Nephron (organoid): ENCODE results near the gene GJD2.

Experiments
- H3K27ac Mint-ChIP-seq, 3 experiments: 2 replicates each; pipeline ENCODE4 v1.8.0; 2020; ENCODE audit warnings: mixed read lengths in 3 of 3, mild to moderate bottlenecking in 2 of 3, moderate library complexity in 1 of 3
- H3K27me3 Mint-ChIP-seq: 2 replicates; pipeline ENCODE4 v1.8.0; 2021; ENCODE audit warnings: low read depth, mild to moderate bottlenecking, moderate library complexity, mixed read lengths
- H3K36me3 Mint-ChIP-seq: 2 replicates; pipeline ENCODE4 v1.8.0; 2020; ENCODE audit warnings: low read depth, mixed read lengths
- H3K4me1 Mint-ChIP-seq: 2 replicates; pipeline ENCODE4 v1.8.0; 2020; ENCODE audit warnings: mixed read lengths
- H3K4me3 Mint-ChIP-seq, 3 experiments: 2 replicates each; pipeline ENCODE4 v1.8.0; 2020; ENCODE audit warnings: mild to moderate bottlenecking in 3 of 3, mixed read lengths in 3 of 3, moderate library complexity in 2 of 3
- H3K9me3 Mint-ChIP-seq: 2 replicates; pipeline ENCODE4 v1.8.0; 2020; ENCODE audit warnings: mixed read lengths
- TF ChIP-seq, protein P1 (sequence below), 3 experiments: fragments of 200-600 bp; sonication (generic); IDR thresholded peaks; one replicate each; pipeline ENCODE4 v1.5.0; 2021; ENCODE audit warnings: antibody characterized with exemption in 3 of 3; ENCODE audit not compliant: unreplicated experiment in 3 of 3

Gene GJD2

DNA sequence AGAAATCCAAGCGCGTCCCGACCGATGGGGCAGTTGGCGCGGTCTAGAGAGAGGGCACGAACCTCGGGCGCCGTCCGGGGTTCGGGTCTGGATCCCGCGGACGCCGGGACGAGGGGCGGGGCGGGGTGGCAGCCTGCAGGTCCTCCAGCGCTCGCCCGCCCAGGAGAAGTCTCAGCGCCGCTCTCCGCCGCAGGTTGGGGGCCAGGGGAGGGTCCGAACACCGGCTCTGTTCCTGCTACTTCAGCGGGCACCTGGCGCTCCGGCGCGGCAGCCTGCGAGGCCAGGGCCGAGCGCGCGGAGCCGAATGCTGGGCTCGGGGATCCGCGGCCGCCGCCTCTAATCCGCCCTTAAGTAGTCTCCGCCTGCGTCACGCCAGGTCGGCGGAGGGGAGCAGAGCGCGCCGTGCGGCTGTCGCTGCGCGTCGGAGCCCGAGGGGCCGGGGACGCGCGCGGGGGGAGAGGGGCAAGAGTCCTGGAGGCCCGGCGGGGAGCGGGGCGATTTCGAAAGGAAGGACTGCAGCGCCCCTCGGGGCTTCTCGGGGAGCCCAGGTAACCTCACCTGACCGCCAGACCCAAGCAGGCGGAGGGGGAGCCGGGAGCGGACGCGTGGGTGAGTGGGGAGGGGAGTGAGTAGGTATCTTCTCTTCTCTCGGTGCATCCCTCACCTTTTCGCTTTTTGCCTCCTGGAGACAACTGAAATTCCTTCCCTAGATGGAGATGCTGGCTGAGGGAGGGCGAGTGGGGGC, at the start of gene GJD2:
Gene GJD2 (minus strand): TSS at position 325 of the 745 bp plus-strand sequence. CDS start 510 bp downstream, outside the sequence.
- TF ChIP-seq, protein P1, sequence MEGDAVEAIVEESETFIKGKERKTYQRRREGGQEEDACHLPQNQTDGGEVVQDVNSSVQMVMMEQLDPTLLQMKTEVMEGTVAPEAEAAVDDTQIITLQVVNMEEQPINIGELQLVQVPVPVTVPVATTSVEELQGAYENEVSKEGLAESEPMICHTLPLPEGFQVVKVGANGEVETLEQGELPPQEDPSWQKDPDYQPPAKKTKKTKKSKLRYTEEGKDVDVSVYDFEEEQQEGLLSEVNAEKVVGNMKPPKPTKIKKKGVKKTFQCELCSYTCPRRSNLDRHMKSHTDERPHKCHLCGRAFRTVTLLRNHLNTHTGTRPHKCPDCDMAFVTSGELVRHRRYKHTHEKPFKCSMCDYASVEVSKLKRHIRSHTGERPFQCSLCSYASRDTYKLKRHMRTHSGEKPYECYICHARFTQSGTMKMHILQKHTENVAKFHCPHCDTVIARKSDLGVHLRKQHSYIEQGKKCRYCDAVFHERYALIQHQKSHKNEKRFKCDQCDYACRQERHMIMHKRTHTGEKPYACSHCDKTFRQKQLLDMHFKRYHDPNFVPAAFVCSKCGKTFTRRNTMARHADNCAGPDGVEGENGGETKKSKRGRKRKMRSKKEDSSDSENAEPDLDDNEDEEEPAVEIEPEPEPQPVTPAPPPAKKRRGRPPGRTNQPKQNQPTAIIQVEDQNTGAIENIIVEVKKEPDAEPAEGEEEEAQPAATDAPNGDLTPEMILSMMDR (IDR thresholded peaks at IDR 0.05; ENCODE audit: unreplicated experiment in 3 of 3): no peak
- H3K27me3 Mint-ChIP-seq: peaks cover 84% of the 10 kb centered on the region
- peak within 1 kb of the TSS; percentile 69 to 84 (median 81) for H3K4me3 Mint-ChIP-seq
- peaks cover 16% of the 10 kb centered on the region for H3K4me1 Mint-ChIP-seq
- H3K27ac Mint-ChIP-seq: no peak within 1 kb of the TSS
- no peaks in the 10 kb centered on the region for H3K9me3 Mint-ChIP-seq
- H3K36me3 Mint-ChIP-seq: no peaks in the 10 kb centered on the region

DNA sequence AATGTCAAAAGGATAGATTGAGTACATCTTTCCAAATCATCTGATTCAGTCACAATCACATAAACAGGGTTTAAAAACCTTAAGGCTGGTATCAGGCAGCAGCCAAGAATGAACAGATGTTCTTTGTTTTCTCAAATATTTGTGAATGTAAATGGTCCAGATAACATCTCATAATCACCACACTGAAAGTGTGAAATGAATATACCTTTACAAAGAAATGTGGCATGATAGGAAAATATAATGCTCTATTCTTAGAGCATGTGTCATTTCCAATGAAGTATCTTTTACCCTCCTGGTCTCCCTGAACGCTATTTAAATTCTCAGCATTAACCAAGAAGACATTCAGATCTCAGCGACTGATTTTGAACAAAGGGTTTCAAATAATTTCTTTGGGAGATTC, 49.3 kb upstream of the GJD2 start:
- Mint-ChIP-seq H3K36me3 (no peaks in the 10 kb centered on the region), H3K9me3 (peaks cover 9% of the 10 kb centered on the region), H3K27ac (peak overlapping the region; percentile 41 to 74 (median 70)), H3K27me3 (peaks cover 2% of the 10 kb centered on the region), H3K4me3 (peak overlapping the region in 2 of 3 experiments; percentile 14 to 19), H3K4me1 (peaks cover 50% of the 10 kb centered on the region)
- TF ChIP-seq, protein P1 (IDR thresholded peaks at IDR 0.05; ENCODE audit: unreplicated experiment in 3 of 3): no peak

DNA sequence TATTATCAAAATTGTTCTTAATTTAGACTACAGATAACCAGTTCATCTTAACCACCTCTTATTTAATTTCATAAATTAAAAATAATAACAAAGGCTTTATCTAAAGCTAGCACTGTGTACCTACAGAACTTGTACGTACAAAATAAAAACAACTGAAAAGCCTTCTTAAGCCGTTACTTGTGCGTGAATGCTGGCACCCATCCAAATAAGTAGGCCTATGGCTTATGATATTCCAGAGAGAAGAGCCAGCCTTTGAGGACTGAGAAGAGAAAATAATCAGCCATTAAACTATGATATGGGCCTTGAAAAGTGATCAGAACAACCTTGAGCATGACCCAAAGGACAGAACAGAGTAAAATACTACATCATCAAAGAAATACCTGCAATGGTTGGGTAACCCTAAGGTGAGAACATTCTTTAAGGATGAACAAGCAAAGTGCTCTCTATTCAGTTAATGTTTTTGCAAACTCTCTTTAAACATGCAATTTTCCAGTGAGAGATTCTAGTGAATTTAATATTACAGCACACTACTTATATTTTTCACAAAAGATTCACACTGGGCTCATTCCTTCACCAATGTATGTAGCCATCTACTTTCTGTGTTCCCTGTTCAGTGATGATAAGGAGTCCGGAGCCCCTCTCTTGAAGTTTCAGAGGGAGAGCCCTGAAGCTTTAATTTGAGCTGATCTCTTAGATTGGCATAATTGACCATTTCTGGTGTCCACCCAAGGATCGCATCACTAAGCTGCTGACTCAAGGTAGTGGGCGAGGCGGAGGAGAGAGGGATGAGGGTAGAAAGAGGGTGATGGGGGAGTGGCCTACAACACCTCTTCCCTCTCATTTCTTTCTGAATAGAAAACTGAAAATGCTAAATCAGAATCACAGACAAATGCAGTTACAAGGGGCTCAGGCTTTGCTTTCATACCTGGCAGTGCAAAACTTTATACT, 48.3 kb upstream of the GJD2 start:
- H3K27ac Mint-ChIP-seq: peak overlapping the region; percentile 32 to 74 (median 49)
- peak overlapping the region in 1 of 3 experiments; percentile 24 for H3K4me3 Mint-ChIP-seq
- H3K4me1 Mint-ChIP-seq: peaks cover 53% of the 10 kb centered on the region
- H3K9me3 Mint-ChIP-seq: peaks cover 6% of the 10 kb centered on the region
- no peaks in the 10 kb centered on the region for H3K36me3 Mint-ChIP-seq
- H3K27me3 Mint-ChIP-seq: peaks cover 6% of the 10 kb centered on the region
- TF ChIP-seq, protein P1 (IDR thresholded peaks at IDR 0.05; ENCODE audit: unreplicated experiment in 3 of 3): no peak

DNA sequence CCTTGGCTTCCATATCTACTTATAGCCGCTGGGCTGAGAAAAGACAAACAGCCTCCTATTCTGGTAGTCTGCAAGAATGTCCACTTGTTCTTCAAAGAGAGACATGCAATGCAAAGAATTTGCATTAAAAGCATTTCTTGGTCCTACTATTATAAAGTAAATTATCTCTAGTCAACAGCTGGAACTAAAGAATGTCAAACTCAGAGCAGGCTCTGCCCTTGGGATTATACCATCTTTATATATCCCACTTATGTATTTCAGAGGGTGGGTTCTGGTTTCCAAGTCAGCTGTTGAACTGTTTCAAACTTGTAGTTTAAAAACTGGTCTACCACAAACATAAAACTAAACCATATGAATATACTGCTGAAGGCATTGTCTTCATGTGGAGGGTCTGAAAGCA, 47.6 kb upstream of the GJD2 start:
- H3K9me3 Mint-ChIP-seq: peaks cover 6% of the 10 kb centered on the region
- TF ChIP-seq, protein P1 (IDR thresholded peaks at IDR 0.05; ENCODE audit: unreplicated experiment in 3 of 3): no peak
- H3K4me1 Mint-ChIP-seq: peaks cover 57% of the 10 kb centered on the region
- H3K36me3 Mint-ChIP-seq: no peaks in the 10 kb centered on the region
- peak overlapping the region in 2 of 3 experiments; percentile 6 to 23 for H3K4me3 Mint-ChIP-seq
- H3K27ac Mint-ChIP-seq: peak overlapping the region; percentile 53 to 91 (median 74)
- peaks cover 6% of the 10 kb centered on the region for H3K27me3 Mint-ChIP-seq

DNA sequence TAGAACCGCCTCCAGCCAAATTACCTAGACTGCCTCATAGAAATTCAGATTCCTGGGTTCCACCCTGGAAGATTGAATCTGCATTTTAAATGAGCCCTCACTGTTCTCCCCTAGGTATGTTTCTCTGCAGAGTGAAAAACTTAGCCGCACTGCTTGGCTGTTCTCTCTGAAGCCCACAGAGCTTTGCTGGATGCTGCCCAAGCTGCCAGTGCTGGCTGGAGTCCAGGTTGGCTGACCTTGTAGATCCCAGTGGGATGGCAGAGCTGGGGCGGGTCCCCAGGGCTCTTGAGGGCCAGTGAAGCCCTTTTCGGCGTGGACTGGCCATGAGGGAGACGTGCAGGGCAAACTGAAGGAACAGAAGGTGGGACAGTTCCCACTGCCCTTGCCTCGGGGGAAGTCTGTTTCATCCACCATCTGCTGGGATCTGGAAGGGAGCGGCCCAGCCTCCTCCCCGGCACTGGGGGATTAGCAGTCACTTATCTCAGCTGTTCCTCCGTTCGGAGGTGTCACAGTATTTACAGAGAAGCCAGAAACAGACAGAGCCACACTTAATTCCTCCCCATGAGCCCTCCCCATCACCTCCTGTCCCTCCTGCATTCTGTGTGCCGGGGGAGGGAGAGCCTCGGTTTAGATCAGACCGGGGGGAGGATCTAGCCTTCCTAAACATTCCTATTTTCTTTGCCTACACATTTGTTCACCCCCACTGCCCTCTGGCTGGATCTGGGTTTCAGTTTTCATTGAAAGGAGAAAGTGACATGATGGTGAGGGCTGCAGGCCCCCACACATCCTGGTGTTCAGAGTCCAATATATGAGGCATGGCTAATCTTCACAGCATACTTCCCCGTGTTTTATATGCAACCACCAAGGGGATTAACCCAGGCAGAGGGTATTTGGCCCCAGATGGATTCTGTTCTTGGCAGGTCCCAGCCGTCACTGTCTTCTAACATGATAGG, 44.6 kb upstream of the GJD2 start:
- no peaks in the 10 kb centered on the region for H3K9me3 Mint-ChIP-seq
- H3K36me3 Mint-ChIP-seq: no peaks in the 10 kb centered on the region
- peak overlapping the region; percentile 34 to 83 (median 67) for H3K27ac Mint-ChIP-seq
- TF ChIP-seq, protein P1 (IDR thresholded peaks at IDR 0.05; ENCODE audit: unreplicated experiment in 3 of 3): no peak
- H3K27me3 Mint-ChIP-seq: peaks cover 30% of the 10 kb centered on the region
- H3K4me3 Mint-ChIP-seq: peak overlapping the region in 2 of 3 experiments; percentile 69 to 81
- peaks cover 54% of the 10 kb centered on the region for H3K4me1 Mint-ChIP-seq
